Gastroesophageal sphincter (tissue), 4 donors: ENCODE measurements around the gene INAFM2. TPM values are rescaled to one million over a fixed set of nuclear protein-coding genes. Genes with fewer than 3 reads are reported as not detected.
A peak's percentile ranks its signal among the peaks of the same experiment; 100 is the strongest.

Source experiments
- ATAC-seq: fragments of 150-250 bp; one replicate; pipeline ENCODE4 v1.9.1; 2016; ENCODE audit warnings: mild to moderate bottlenecking, moderate library complexity
- H3K27ac ChIP-seq, 4 donors: fragments of 200-600 bp; sonication (generic) in 3 of 4; 1 replicate in 3 of 4; 2 replicates in 1 of 4; pipeline ENCODE4 v1.5.1; 2016 to 2019
- H3K27me3 ChIP-seq: fragments of 200-600 bp; sonication (generic); one replicate; pipeline ENCODE4 v1.5.1; 2019
- H3K36me3 ChIP-seq, 2 donors: fragments of 200-600 bp; sonication (generic); one replicate each; pipeline ENCODE4 v1.5.1; 2019; ENCODE audit warnings: control low read depth in 1 of 2
- H3K4me1 ChIP-seq, 3 donors: fragments of 200-600 bp; sonication (generic); 1 replicate in 2 of 3; 2 replicates in 1 of 3; pipeline ENCODE4 v1.5.1; 2016 to 2019; ENCODE audit warnings: control low read depth in 2 of 3
- H3K4me3 ChIP-seq, 2 donors: fragments of 200-600 bp; sonication (generic); one replicate each; pipeline ENCODE4 v1.5.1; 2019; ENCODE audit warnings: mild to moderate bottlenecking in 1 of 2, moderate library complexity in 1 of 2
- H3K9me3 ChIP-seq, 3 donors: fragments of 200-600 bp; sonication (generic); one replicate each; pipeline ENCODE4 v1.5.1; 2017 to 2019; ENCODE audit warnings: control low read depth in 2 of 3
- EP300 ChIP-seq: sonication (generic); formaldehyde crosslinking; IDR thresholded peaks from one replicate; pipeline ENCODE4 v1.6.1; 2017; ENCODE audit warnings: antibody characterized with exemption, mild to moderate bottlenecking
- POLR2A ChIP-seq, 2 donors: fragments of 450-650 bp; IDR thresholded peaks; one replicate each; pipeline ENCODE4 v1.6.1; 2017; ENCODE audit warnings: antibody characterized with exemption in 2 of 2, mild to moderate bottlenecking in 2 of 2, moderate library complexity in 1 of 2
- POLR2AphosphoS5 ChIP-seq: sonication (generic); formaldehyde crosslinking; IDR thresholded peaks from one replicate; pipeline ENCODE4 v1.6.1; 2017; ENCODE audit warnings: antibody characterized with exemption
- WGBS, 2 donors: methylation state at CpG; one replicate each; pipeline ENCODE4 v1.1.5; 2018; ENCODE audit warnings: low coverage in 1 of 2; 5-methylcytosine and 5-hydroxymethylcytosine counted together
- total RNA-seq, 4 donors: library from RNA; depleted of rRNA; stranded (reverse); fragments of >200 nt; gene quantifications; one replicate each; pipeline ENCODE4 v1.1.0, GENCODE V29; 2016
- TF ChIP-seq, protein P1 (sequence below), 4 experiments: fragments of 200-600 bp in 2 of 4; fragments of 450-650 bp in 2 of 4; sonication (generic) in 1 of 4; IDR thresholded peaks; one replicate each; pipeline ENCODE4 v1.5.1; 2017 to 2019; ENCODE audit warnings: antibody characterized with exemption in 4 of 4, mild to moderate bottlenecking in 2 of 4, moderate library complexity in 2 of 4

The INAFM2 gene
- total RNA-seq, 4 donors from 2014 or later: 27.3 to 66.6 (median 37.5) TPM

DNA sequence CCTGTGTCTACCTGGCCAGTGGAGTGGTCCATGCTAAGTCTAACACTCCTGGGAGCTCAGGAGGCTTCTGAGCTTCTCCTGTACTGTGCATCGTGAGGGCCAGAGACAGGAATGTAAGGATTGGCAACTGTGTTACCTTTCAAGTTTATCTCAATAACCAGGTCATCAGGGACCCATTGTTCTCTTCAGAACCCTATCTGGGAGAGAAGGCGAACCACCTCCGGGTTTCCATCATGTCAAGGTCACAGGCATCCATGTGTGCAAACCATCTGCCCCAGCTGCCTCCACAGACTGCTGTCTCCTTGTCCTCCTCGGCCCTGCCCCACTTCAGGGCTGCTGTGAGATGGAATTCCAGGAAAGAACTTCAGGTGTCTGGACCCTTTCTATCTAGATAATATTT is 46.6 kb upstream of the INAFM2 start:
- ATAC-seq: no peak
- Histone ChIP-seq H3K9me3 (no peaks in the 10 kb centered on the region), H3K4me3 (no peak overlapping the region), H3K4me1 (peaks cover 0 to 29% (median 7%) of the 10 kb centered on the region in 3 donors), H3K27me3 (peaks cover 45% of the 10 kb centered on the region), H3K27ac (no peak overlapping the region), H3K36me3 (no peaks in the 10 kb centered on the region)
- TF ChIP-seq EP300 (no peak), POLR2AphosphoS5 (no peak), POLR2A (IDR thresholded peaks at IDR 0.05) (no peak)
- TF ChIP-seq, protein P1, sequence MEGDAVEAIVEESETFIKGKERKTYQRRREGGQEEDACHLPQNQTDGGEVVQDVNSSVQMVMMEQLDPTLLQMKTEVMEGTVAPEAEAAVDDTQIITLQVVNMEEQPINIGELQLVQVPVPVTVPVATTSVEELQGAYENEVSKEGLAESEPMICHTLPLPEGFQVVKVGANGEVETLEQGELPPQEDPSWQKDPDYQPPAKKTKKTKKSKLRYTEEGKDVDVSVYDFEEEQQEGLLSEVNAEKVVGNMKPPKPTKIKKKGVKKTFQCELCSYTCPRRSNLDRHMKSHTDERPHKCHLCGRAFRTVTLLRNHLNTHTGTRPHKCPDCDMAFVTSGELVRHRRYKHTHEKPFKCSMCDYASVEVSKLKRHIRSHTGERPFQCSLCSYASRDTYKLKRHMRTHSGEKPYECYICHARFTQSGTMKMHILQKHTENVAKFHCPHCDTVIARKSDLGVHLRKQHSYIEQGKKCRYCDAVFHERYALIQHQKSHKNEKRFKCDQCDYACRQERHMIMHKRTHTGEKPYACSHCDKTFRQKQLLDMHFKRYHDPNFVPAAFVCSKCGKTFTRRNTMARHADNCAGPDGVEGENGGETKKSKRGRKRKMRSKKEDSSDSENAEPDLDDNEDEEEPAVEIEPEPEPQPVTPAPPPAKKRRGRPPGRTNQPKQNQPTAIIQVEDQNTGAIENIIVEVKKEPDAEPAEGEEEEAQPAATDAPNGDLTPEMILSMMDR (IDR thresholded peaks at IDR 0.05): no peak
- WGBS, 2 donors: 71 to 80% methylated on average over 2 to 3 of the region's 4 CpGs

DNA sequence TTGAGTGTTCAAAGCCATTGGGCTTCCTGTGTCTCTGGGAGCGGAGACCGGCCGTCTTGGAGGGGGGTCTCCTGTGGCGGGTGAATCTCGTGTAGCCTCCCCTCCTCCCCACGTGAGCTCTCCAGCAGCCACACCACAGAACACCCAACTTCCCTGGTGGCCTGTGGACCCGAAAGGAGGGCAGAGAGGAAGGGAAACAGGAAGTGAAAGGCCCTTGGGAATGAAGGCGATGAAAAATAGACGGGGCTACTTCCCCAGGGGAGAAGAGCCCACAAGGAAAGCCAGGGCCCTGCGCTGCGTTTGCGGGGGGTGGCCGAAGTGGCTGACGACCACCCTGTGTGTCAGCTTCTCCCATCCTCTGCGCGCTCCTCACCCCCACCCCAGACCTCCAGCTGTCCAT is 46.0 kb upstream of the INAFM2 start:
- Histone ChIP-seq H3K4me1 (peaks cover 0 to 34% (median 11%) of the 10 kb centered on the region in 3 donors), H3K27ac (no peak overlapping the region), H3K9me3 (no peaks in the 10 kb centered on the region), H3K27me3 (peaks cover 50% of the 10 kb centered on the region), H3K4me3 (no peak overlapping the region), H3K36me3 (no peaks in the 10 kb centered on the region)
- no peak for ATAC-seq
- no peak for TF ChIP-seq POLR2AphosphoS5
- no peak for TF ChIP-seq EP300
- TF ChIP-seq, protein P1 (IDR thresholded peaks at IDR 0.05): no peak
- TF ChIP-seq POLR2A (IDR thresholded peaks at IDR 0.05): no peak
- WGBS, 2 donors: 49% methylated on average over 12 of the region's 16 CpGs; no CpG with 5 or more reads in 1 of the 2 donors

DNA sequence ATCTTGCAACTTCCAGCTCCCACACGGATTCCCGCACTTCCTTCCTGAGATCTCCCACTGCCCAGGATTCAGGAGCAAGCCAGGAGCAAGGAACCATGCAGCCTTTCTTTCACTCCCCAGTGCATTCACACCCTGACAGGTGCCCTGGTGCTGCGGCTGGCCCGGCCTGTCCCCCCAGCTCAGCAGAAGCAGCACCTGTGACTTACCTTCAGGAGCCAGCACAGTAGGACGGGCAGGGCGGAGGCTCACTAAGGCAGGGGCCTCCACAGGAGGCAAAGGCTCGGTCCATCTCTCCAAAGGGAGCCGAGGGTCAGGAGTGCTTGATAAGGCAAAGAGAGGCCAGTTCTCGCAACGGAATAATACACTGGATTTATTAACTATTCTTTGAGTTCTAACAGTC is 45.5 kb upstream of the INAFM2 start:
- Histone ChIP-seq H3K4me3 (no peak overlapping the region), H3K27me3 (peaks cover 56% of the 10 kb centered on the region), H3K9me3 (no peaks in the 10 kb centered on the region), H3K4me1 (peaks cover 0 to 40% (median 16%) of the 10 kb centered on the region in 3 donors), H3K27ac (no peak overlapping the region), H3K36me3 (no peaks in the 10 kb centered on the region)
- WGBS, 2 donors: 67 to 73% methylated on average over 4 to 6 of the region's 10 CpGs
- no peak for ATAC-seq
- TF ChIP-seq, protein P1 (IDR thresholded peaks at IDR 0.05): no peak
- TF ChIP-seq EP300 (no peak), POLR2A (IDR thresholded peaks at IDR 0.05) (no peak)

DNA sequence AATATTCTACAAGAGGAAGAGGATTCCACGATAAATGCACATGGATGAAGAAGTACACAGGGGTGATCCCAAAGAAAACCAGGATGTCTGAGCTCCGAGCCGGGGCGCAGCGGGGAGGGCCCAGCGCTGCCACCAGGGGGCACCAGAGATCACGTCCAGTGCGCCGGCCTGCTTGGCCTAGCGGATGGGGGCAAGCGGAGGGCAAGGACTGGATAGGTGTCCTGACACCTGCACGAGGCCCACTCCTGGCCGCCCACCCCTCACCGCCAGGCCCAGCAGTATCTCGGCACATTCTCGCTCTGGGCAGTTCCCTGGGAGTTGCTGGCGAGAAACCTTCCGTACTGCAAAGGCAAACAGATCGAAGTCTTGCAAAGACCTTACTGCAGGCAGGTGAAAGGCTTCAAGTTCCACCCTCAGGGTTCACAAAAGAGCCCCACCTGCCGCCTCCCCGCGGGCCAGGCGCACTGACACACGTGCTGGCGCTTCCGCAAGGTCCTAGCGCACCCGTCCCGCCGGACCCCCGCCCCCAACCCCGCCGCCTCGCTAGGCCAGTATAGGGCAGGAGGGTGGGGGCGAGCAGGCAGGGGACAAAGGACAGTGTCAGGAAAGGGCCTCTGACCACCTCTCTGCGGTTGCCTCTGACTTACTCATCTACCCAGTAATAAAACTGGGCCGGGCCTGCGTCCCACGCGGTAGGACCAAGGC is 43.9 kb upstream of the INAFM2 start:
- Histone ChIP-seq H3K9me3 (no peaks in the 10 kb centered on the region), H3K36me3 (no peaks in the 10 kb centered on the region), H3K27me3 (peaks cover 70% of the 10 kb centered on the region), H3K27ac (no peak overlapping the region), H3K4me1 (peaks cover 0 to 42% (median 20%) of the 10 kb centered on the region in 3 donors), H3K4me3 (no peak overlapping the region)
- ATAC-seq: peak; percentile 56
- WGBS, 2 donors: 0 to 3% methylated on average over 5 of the region's 40 CpGs
- TF ChIP-seq, protein P1 (IDR thresholded peaks at IDR 0.05): peak in 3 of 4 experiments; percentile 95 to 99 (median 95)
- no peak for TF ChIP-seq POLR2AphosphoS5
- no peak for TF ChIP-seq EP300
- no peak for TF ChIP-seq POLR2A (IDR thresholded peaks at IDR 0.05)
